ENCODE results near the gene PHACTR2.
"Not testable (repeated sequence)": the region's sequence is repeated elsewhere in the genome, so short reads cannot be mapped to it uniquely, and the experiment has no call there.

The PHACTR2 gene

GRCh38 chr6:143698759-143699429, 21.1 kb downstream of the PHACTR2 start:
- no peak for DNase-seq (ENCODE audit: low spot score)

GRCh38 chr6:143699430-143699825, 21.7 kb downstream of the PHACTR2 start:
- DNase-seq (ENCODE audit: low spot score): no peak

GRCh38 chr6:143700684-143701348, 23.1 kb downstream of the PHACTR2 start:
- DNase-seq (ENCODE audit: low spot score): no peak

- DNase-seq (ENCODE audit: low spot score): no peak
Observed at GRCh38 chr6:143701349-143702234, 23.8 kb downstream of the PHACTR2 start.

GRCh38 chr6:143705569-143705968, 27.8 kb downstream of the PHACTR2 start:
- DNase-seq (ENCODE audit: low spot score): no peak

- no peak for DNase-seq (ENCODE audit: low spot score)
Observed at GRCh38 chr6:143707697-143708096, 29.9 kb downstream of the PHACTR2 start.

GRCh38 chr6:143708889-143709288, 31.1 kb downstream of the PHACTR2 start:
- DNase-seq (ENCODE audit: low spot score): no peak

- no peak for DNase-seq (ENCODE audit: low spot score)
Observed at GRCh38 chr6:143711714-143712113, 33.9 kb downstream of the PHACTR2 start.

GRCh38 chr6:143718472-143718871, 40.7 kb downstream of the PHACTR2 start:
- DNase-seq (ENCODE audit: low spot score): no peak

- DNase-seq (ENCODE audit: low spot score): no peak
Observed at GRCh38 chr6:143721642-143722041, 43.9 kb downstream of the PHACTR2 start.

GRCh38 chr6:143724876-143725275, 47.1 kb downstream of the PHACTR2 start:
- DNase-seq (ENCODE audit: low spot score): no peak

GRCh38 chr6:143726015-143726647, 48.4 kb downstream of the PHACTR2 start:
- DNase-seq (ENCODE audit: low spot score): no peak

- DNase-seq (ENCODE audit: low spot score): no peak
Observed at GRCh38 chr6:143727035-143727434, 49.3 kb downstream of the PHACTR2 start.

- DNase-seq (ENCODE audit: low spot score): no peak
Observed at GRCh38 chr6:143731789-143732188, 54.0 kb downstream of the PHACTR2 start.

GRCh38 chr6:143732536-143732935, 54.8 kb downstream of the PHACTR2 start:
- no peak for DNase-seq (ENCODE audit: low spot score)

- DNase-seq (ENCODE audit: low spot score): no peak
Observed at GRCh38 chr6:143733510-143733909, 55.7 kb downstream of the PHACTR2 start.

- DNase-seq (ENCODE audit: low spot score): no peak
Observed at GRCh38 chr6:143734641-143735063, 56.9 kb downstream of the PHACTR2 start.

- not testable (repeated sequence) for DNase-seq (ENCODE audit: low spot score)
Observed at GRCh38 chr6:143738072-143738690, 60.4 kb downstream of the PHACTR2 start.

GRCh38 chr6:143739341-143739851, 61.6 kb downstream of the PHACTR2 start:
- DNase-seq (ENCODE audit: low spot score): no peak

- no peak for DNase-seq (ENCODE audit: low spot score)
Observed at GRCh38 chr6:143740213-143740612, 62.4 kb downstream of the PHACTR2 start.

- no peak for DNase-seq (ENCODE audit: low spot score)
Observed at GRCh38 chr6:143741480-143741879, 63.7 kb downstream of the PHACTR2 start.

All from RKO (cell line).